ENCODE measurements around the gene ASB16.

GRCh38 chr17:44219616-44220212 is 49.2 kb downstream of the ASB16 start, which contains the start of gene UBTF:
- TF ChIP-seq CTCF (IDR thresholded peaks at IDR 0.05): no peak
- TF ChIP-seq POLR2A (IDR thresholded peaks at IDR 0.05): no peak

Data from thyroid gland (tissue), 4 donors.